ENCODE data around the gene SEPTIN1.

SEPTIN1 gene

DNA sequence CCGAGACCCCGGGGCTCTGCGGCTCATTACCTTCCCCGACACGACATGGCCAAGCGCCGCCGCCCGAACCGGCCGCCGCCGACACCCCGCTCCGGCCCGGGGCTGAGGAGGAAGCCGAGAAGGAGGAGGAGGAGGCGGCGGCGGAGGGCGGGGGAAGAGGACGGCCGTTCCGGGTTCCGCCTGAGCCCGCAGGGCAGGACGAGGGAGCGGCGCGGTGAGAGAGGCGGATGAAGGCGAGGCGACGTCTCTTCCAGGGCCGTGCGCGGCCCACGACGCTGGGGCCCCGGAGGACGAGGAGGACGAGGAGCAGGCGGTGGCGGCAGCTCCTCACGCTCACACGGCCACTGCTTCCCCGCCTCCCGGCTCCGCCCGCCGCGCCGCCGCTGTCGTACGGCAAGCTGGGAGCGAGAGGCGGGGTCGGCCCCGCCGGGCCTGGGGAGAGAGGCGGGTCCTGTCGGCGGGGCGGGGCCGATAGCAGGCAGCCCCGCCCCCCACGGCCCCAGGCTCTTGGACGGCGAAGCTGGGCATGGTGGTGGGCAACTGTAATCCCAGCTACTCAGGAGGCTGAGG lies 47.2 kb downstream of the SEPTIN1 start:
- DNase-seq = peak; percentile 91

DNA sequence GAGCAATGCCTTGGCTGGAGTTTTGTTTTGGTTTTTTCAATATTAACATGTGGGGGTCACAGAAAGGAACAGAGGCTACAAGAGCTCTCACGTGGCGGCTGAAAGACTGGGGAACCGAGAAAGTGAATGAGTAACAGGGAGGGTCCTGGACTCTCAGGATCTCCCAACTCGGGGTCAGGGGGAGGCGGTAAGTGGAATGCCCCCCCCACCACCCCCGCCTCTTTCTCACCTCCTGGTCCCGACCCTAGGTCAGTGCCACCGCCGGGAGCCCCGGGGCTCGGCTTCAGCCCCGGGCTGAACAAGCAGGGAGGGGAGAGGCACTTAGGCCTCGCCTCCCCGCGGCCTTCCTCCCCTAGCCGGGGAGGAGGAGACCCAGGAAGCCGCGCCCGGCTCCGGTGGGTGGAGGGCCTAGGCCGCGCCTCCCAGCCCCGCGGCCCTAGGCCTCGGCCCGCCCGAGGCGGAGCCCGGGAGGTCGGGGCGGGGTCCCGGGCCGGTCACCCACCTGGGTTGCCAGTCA lies 47.8 kb downstream of the SEPTIN1 start:
- DNase-seq = peak; percentile 94

Measured in NCI-H69 (cell line).